ENCODE results near the gene SPINK6.

SPINK6 gene

GRCh38 chr5:148224117-148224742 lies 21.4 kb downstream of the SPINK6 start:
- FAIRE-seq: no peak

GRCh38 chr5:148228392-148228984 lies 25.6 kb downstream of the SPINK6 start:
- FAIRE-seq: no peak

DNA sequence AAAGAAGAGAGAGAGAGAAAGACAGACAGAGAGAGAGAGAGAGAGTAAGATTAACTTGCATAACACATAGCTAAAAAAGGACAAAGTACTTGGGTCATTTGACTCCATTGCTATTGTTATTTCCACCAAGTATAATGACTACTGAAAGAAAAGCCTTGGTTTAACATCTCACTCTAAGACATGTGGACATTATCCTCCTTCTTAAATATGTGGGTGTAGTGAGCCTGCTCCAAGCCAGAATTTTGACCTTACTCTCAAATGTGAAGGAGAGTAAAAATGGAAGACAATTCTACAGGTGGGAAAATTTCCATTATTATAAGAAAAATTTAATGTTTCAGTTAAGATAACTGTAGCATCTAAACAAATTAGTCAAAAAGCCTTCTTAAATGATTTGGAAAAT lies 27.0 kb downstream of the SPINK6 start:
- FAIRE-seq: no peak

DNA sequence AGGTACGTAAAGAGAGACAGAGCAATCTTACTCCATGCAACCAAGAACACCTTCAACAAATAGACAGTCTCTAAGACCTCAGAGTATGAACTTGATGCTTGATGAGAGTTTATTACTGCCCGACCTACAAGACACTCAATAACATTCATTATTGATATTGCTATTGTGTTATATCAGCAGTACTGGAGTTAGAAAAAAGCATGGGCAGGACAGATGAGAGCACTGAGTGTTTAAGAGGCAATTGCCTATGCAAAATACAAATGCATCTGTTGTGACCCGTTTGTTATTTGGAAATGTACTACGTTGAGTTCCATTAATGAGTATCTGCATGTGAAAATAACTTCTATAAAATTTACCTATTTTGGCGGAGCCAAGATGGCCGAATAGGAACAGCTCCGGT lies 27.4 kb downstream of the SPINK6 start:
- FAIRE-seq: no peak

DNA sequence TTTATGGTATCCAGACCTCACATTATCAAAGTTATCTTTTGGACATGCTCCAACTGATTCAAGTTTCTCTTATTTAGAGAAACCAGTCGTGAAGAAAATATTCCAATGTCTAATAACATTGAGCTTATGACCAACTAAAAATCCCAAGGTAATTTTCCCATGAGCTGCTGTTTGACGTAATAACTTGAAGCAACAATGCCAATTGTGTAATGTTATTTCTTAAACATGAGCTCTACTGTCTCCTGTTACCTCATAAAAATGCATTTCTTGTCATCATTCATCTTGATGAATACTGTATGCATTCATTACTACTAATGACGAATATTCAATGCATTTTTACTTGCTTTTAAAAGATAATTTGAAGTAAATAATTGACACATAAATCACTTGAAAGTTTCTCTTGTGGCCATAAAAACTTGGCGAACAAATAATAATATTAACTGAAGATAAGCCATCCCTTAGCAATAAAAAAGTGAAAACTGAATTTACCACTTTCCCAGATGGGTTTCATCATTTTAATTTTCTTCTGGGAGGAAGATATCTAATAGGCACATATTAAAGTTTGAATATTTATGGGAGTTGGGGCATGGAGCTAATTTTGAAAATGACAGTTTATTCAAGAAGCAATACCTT lies 35.1 kb downstream of the SPINK6 start:
- FAIRE-seq: no peak

DNA sequence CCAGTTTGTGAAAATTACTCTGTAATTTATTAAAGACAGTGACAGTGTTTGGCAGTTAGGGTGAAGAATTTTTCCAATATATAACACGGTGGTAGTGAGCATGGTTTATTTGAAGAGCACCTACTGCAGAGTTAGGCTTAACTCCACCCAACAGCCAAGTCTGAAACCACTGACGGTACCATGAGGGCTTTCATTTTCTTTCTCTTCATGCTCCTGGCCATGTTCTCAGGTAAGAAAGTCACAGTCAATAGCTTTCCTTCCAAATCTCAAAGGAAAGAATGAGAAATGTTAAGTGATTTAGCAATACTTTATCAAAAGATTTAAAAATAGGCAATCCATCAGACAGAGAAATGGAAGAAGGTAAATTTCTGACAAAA lies 35.6 kb downstream of the SPINK6 start, which contains the start of gene MARCOL:
TSS of gene MARCOL (plus strand) at position 108 of the 377 bp plus-strand sequence. CDS start at position 181, 73 bp downstream.
- no peak for FAIRE-seq

GRCh38 chr5:148248894-148249293 lies 46.1 kb downstream of the SPINK6 start:
- no peak for FAIRE-seq

DNA sequence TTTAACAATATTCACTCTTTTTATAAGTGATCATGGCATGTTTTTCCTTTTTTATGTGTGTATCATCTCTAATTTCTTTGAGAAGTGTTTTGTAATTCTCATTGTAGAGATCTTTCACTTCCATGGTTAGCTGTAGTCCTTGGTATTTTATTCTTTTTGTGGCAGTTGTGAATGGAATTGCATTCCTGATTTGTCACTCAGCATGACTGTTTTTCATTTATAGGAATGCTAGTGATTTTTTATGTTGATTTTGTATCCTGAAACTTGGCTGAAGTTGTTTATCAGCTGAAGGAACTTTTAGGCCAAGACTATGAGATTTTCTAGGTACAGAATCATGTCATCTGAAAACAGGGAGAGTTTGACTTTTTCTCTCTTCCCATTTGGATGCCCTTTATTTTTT lies 52.6 kb downstream of the SPINK6 start:
- no peak for FAIRE-seq

DNA sequence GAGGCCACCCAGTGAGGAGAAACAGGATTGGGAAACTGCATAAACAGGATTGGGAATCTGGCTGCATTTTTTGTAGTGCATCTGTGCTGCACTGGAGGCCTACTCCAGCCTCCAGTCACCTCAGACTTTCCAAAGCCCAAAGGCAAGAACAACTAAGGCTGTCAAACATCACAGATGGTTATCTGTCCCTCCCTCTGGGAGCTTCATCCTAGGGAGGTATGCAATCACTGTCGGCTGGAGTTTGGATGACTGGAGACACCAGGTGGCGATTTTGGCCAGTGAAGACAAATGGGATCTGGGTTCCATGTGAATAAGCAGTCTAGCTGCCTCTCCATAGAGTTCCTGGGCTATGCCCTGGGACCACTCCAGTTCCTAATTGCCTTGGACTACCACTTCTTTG lies 56.4 kb downstream of the SPINK6 start:
- FAIRE-seq: no peak

DNA sequence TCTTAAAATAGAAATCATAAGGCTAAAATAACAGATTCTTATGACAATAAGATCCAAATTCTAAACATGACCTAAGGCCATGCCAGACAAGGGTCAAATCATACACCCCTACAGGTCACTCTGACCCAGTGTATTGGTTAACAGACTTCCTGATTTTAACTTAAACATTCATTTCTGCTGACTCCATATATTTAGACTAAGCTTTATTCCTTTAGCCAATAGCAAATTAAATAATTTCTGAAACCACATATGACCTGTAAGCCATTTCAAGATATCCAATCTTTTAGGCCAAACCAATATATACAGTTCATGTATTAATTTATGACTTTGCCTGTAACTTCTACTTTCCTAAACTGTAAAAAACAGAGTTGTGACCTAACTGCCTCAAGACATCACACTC lies 58.4 kb downstream of the SPINK6 start:
- FAIRE-seq: no peak

Data from TTC549 (cell line).